K562 (cell line): ENCODE data around the gene ATAD3B. TPM values are rescaled to one million over a fixed set of nuclear protein-coding genes. Genes with fewer than 3 reads are reported as not detected.

ENCODE experiments used
- CREB1 ChIP-seq, 2 experiments: sonication (generic) in 1 of 2; formaldehyde crosslinking in 1 of 2; IDR thresholded peaks; 2 replicates each; pipeline versions ENCODE4 v1.6.1 to v1.8.0; 2012 to 2022; ENCODE audit warnings: inconsistent platforms in 1 of 2, mild to moderate bottlenecking in 1 of 2, missing genetic modification reagents in 1 of 2, moderate library complexity in 1 of 2
- CTCFL ChIP-seq: IDR thresholded peaks from 2 replicates; pipeline ENCODE4 v1.6.1; 2011; ENCODE audit warnings: borderline replicate concordance, low read depth, mild to moderate bottlenecking, moderate library complexity, low read length; ENCODE audit not compliant: insufficient read depth, poor library complexity, severe bottlenecking
- E2F5 ChIP-seq: sonication (generic); formaldehyde crosslinking; IDR thresholded peaks from 2 replicates; pipeline ENCODE4 v1.8.0; 2022; ENCODE audit warnings: mild to moderate bottlenecking, missing genetic modification reagents
- HSF4 ChIP-seq: fragments of 250-450 bp; sonication (Bioruptor Pico); IDR thresholded peaks from 2 replicates; pipeline ENCODE4 v2.1.2; 2022; ENCODE audit warnings: mild to moderate bottlenecking, moderate library complexity, borderline replicate concordance
- ZBTB33 ChIP-seq: sonication (generic); formaldehyde crosslinking; IDR thresholded peaks from 2 replicates; pipeline ENCODE4 v1.8.1; 2023; ENCODE audit warnings: mild to moderate bottlenecking, missing genetic modification reagents
- ZBTB40 ChIP-seq, 2 experiments: fragments of 450-650 bp in 1 of 2; sonication (generic) in 1 of 2; formaldehyde crosslinking in 1 of 2; IDR thresholded peaks; 2 replicates each; pipeline versions ENCODE4 v1.7.1 to v1.9.0; 2016 to 2022; ENCODE audit warnings: inconsistent platforms in 1 of 2, mild to moderate bottlenecking in 1 of 2, missing genetic modification reagents in 1 of 2
- ZNF143 ChIP-seq: sonication (generic); formaldehyde crosslinking; IDR thresholded peaks from 2 replicates; pipeline ENCODE4 v1.9.0; 2022; ENCODE audit warnings: mild to moderate bottlenecking, missing genetic modification reagents
- polyA plus RNA-seq, 8 experiments: library from polyadenylated mRNA; depleted of rRNA in 4 of 8; stranded (reverse) in 5 of 8; unstranded in 3 of 8; fragments of >200 nt; fragmentation: Nextera tagmentation in 2 of 8; fragmentation: Illumina TruSeq in 1 of 8; extraction: Ambion mirVana in 2 of 8; extraction: Trizol in 1 of 8; gene quantifications; 2 replicates each; pipeline versions ENCODE4 v1.2.1 to v1.2.3, GENCODE V29; 2011 to 2014; ENCODE audit warnings: inconsistent platforms in 1 of 8, missing spikeins in 1 of 8
- total RNA-seq, 7 experiments: library from RNA; depleted of rRNA in 6 of 7; stranded (reverse); fragments of >200 nt in 6 of 7; fragmentation: Illumina TruSeq in 2 of 7; extraction: Trizol in 2 of 7; gene quantifications; 2 replicates each; pipeline versions ENCODE4 v1.2.1 to v1.2.3, GENCODE V29; 2011 to 2021; ENCODE audit warnings: low replicate concordance in 1 of 7

The ATAD3B gene
- total and polyA plus RNA-seq, 9 of the 15 experiments (the other 6 are each of a cell fraction or from before 2014, with no cell fraction given): 0.07 to 113 (median 27.7) TPM

GRCh38 chr1:1540818-1541628 lies 69.5 kb downstream of the ATAD3B start (continued):
- TF ChIP-seq ZBTB40 (IDR thresholded peaks at IDR 0.05) (no peak), ZBTB40 (CRISPR knock-in tag; IDR thresholded peaks at IDR 0.05) (no peak), CREB1 (IDR thresholded peaks at IDR 0.05) (no peak), CREB1 (CRISPR knock-in tag; IDR thresholded peaks at IDR 0.05) (no peak), ZNF143 (CRISPR knock-in tag) (no peak), E2F5 (CRISPR knock-in tag) (no peak), CTCFL (no peak), HSF4 (CRISPR knock-in tag) (no peak), ZBTB33 (CRISPR knock-in tag) (peak; percentile 68; the same call in 1 of the 2 replicates)
